ENCODE measurements around the gene ACOT4. TPM values are rescaled to one million over a fixed set of nuclear protein-coding genes. Genes with fewer than 3 reads are reported as not detected.
A peak's percentile ranks its signal among the peaks of the same experiment; 100 is the strongest.
"Not testable (repeated sequence)": the region's sequence is repeated elsewhere in the genome, so short reads cannot be mapped to it uniquely, and the experiment has no call there.

The ACOT4 gene
- total and polyA plus RNA-seq, 4 donors: 2.5 to 12.9 (median 10.8) TPM

GRCh38 chr14:73568886-73569184, 22.8 kb upstream of the ACOT4 start:
- not testable (repeated sequence) for H3K27me3 ChIP-seq (ENCODE audit: control insufficient read depth in 4 of 4, insufficient read depth in 4 of 4, low read length in 3 of 4); DNase-seq (ENCODE audit: low spot score); H3K36me3 ChIP-seq (ENCODE audit: control insufficient read depth in 4 of 4, insufficient read depth in 3 of 4, low read depth in 1 of 4, low read length in 3 of 4); H3K9me3 ChIP-seq (ENCODE audit: control insufficient read depth in 4 of 4, low read length in 3 of 4)
- 6% methylated on average over 4 of the region's 4 CpGs for WGBS
- Histone ChIP-seq H3K27ac (ENCODE audit: low read depth in 1 of 2, low read length in 2 of 2) (peak overlapping the region; percentile 89 to 98), H3K4me1 (ENCODE audit: control insufficient read depth in 4 of 4, insufficient read depth in 4 of 4, low read length in 3 of 4) (peaks cover 2 to 26% (median 6%) of the 10 kb centered on the region in 4 donors), H3K9ac (ENCODE audit: low read depth in 1 of 2, low read length in 2 of 2) (peak overlapping the region; percentile 87 to 92), H3K4me3 (ENCODE audit: low read depth in 1 of 3, low read length in 3 of 3) (peak overlapping the region; percentile 37 to 82 (median 65))
- TF ChIP-seq HNF4A (conservative IDR thresholded peaks at IDR 0.05) (peak; percentile 89 to 94), ATF3 (IDR thresholded peaks at IDR 0.05) (peak; percentile 41), TAF1 (conservative IDR thresholded peaks at IDR 0.05) (peak; percentile 97), GABPA (IDR thresholded peaks at IDR 0.05 in 1 of 2, conservative IDR thresholded peaks at IDR 0.05 in 1 of 2) (peak in 1 of 2 donors; percentile 17), RAD21 (IDR thresholded peaks at IDR 0.05) (peak in 1 of 2 donors; percentile 51), MAX (IDR thresholded peaks at IDR 0.05) (peak; percentile 56), FOXA2 (IDR thresholded peaks at IDR 0.05) (peak; percentile 4), HNF4G (IDR thresholded peaks at IDR 0.05) (peak; percentile 93), JUND (IDR thresholded peaks at IDR 0.05) (peak in 1 of 2 donors; percentile 34)
- TF ChIP-seq, protein P1, sequence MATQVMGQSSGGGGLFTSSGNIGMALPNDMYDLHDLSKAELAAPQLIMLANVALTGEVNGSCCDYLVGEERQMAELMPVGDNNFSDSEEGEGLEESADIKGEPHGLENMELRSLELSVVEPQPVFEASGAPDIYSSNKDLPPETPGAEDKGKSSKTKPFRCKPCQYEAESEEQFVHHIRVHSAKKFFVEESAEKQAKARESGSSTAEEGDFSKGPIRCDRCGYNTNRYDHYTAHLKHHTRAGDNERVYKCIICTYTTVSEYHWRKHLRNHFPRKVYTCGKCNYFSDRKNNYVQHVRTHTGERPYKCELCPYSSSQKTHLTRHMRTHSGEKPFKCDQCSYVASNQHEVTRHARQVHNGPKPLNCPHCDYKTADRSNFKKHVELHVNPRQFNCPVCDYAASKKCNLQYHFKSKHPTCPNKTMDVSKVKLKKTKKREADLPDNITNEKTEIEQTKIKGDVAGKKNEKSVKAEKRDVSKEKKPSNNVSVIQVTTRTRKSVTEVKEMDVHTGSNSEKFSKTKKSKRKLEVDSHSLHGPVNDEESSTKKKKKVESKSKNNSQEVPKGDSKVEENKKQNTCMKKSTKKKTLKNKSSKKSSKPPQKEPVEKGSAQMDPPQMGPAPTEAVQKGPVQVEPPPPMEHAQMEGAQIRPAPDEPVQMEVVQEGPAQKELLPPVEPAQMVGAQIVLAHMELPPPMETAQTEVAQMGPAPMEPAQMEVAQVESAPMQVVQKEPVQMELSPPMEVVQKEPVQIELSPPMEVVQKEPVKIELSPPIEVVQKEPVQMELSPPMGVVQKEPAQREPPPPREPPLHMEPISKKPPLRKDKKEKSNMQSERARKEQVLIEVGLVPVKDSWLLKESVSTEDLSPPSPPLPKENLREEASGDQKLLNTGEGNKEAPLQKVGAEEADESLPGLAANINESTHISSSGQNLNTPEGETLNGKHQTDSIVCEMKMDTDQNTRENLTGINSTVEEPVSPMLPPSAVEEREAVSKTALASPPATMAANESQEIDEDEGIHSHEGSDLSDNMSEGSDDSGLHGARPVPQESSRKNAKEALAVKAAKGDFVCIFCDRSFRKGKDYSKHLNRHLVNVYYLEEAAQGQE (IDR thresholded peaks at IDR 0.05): peak; percentile 95

DNA sequence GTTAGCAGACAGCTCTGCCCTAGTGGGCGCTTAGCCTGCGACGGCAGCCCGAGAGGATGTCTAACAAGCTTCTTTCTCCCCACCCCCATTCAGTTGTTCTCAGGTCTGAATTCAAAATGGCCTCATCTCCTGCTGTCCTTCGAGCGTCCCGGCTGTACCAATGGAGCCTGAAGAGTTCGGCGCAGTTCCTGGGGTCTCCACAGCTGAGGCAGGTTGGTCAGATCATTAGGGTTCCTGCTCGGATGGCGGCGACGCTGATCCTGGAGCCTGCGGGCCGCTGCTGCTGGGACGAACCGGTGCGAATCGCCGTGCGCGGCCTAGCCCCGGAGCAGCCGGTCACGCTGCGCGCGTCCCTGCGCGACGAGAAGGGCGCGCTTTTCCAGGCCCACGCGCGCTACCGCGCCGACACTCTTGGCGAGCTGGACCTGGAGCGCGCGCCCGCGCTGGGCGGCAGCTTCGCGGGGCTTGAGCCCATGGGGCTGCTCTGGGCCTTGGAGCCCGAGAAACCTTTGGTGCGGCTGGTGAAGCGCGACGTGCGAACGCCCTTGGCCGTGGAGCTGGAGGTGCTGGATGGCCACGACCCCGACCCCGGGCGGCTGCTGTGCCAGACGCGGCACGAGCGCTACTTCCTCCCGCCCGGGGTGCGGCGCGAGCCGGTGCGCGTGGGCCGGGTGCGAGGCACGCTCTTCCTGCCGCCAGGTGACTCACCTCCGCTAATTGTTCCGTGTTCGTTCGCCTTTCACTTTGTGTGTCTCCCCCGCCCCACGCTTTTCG, 22.3 kb upstream of the ACOT4 start, which contains the start of gene ACOT2:
Gene ACOT2 (plus strand): TSS at position 29 of the 774 bp plus-strand sequence. CDS start 28 bp downstream, at position 57.
- H3K27me3 ChIP-seq (ENCODE audit: control insufficient read depth in 4 of 4, insufficient read depth in 4 of 4, low read length in 3 of 4); H3K9me3 ChIP-seq (ENCODE audit: control insufficient read depth in 4 of 4, low read length in 3 of 4); H3K36me3 ChIP-seq (ENCODE audit: control insufficient read depth in 4 of 4, insufficient read depth in 3 of 4, low read depth in 1 of 4, low read length in 3 of 4): not testable (repeated sequence)
- TF ChIP-seq, protein P2, sequence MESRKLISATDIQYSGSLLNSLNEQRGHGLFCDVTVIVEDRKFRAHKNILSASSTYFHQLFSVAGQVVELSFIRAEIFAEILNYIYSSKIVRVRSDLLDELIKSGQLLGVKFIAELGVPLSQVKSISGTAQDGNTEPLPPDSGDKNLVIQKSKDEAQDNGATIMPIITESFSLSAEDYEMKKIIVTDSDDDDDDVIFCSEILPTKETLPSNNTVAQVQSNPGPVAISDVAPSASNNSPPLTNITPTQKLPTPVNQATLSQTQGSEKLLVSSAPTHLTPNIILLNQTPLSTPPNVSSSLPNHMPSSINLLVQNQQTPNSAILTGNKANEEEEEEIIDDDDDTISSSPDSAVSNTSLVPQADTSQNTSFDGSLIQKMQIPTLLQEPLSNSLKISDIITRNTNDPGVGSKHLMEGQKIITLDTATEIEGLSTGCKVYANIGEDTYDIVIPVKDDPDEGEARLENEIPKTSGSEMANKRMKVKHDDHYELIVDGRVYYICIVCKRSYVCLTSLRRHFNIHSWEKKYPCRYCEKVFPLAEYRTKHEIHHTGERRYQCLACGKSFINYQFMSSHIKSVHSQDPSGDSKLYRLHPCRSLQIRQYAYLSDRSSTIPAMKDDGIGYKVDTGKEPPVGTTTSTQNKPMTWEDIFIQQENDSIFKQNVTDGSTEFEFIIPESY (IDR thresholded peaks at IDR 0.05): peak; percentile 56
- TF ChIP-seq MAX (IDR thresholded peaks at IDR 0.05): peak; percentile 9
- peak; percentile 81 to 86 for TF ChIP-seq RXRA (IDR thresholded peaks at IDR 0.05)
- peak; percentile 95 for TF ChIP-seq SP1 (IDR thresholded peaks at IDR 0.05)
- peak; percentile 92 for TF ChIP-seq TAF1 (conservative IDR thresholded peaks at IDR 0.05)
- TF ChIP-seq, protein P1 (IDR thresholded peaks at IDR 0.05): peak; percentile 90
- peak in 1 of 2 donors; percentile 45 for TF ChIP-seq RAD21 (IDR thresholded peaks at IDR 0.05)
- peak; percentile 98 for TF ChIP-seq YY1 (IDR thresholded peaks at IDR 0.05)
- peak; percentile 65 for DNase-seq (ENCODE audit: low spot score)
- peak within 1 kb of the TSS; percentile 37 to 82 (median 65) for H3K4me3 ChIP-seq (ENCODE audit: low read depth in 1 of 3, low read length in 3 of 3)
- WGBS: under 1% methylated on average over 83 of the region's 83 CpGs
- H3K27ac ChIP-seq (ENCODE audit: low read depth in 1 of 2, low read length in 2 of 2): peak within 1 kb of the TSS; percentile 89 to 98
- H3K4me1 ChIP-seq (ENCODE audit: control insufficient read depth in 4 of 4, insufficient read depth in 4 of 4, low read length in 3 of 4): peaks cover 2 to 26% (median 6%) of the 10 kb centered on the region in 4 donors
- H3K9ac ChIP-seq (ENCODE audit: low read depth in 1 of 2, low read length in 2 of 2): peak within 1 kb of the TSS; percentile 91 to 92

Measured in liver (tissue), 9 donors.